ENCODE results near the gene OR2AE1. TPM values are rescaled to one million over a fixed set of nuclear protein-coding genes. Genes with fewer than 3 reads are reported as not detected.

The OR2AE1 gene
- total RNA-seq, 2 experiments from 2014 or later, result 0.47 to 0.57 TPM

Other genes starting within 250 kb of the OR2AE1 start
- not detected for gene CYP3A5, start 197.0 kb downstream of the OR2AE1 start, total RNA-seq
- not detected for gene CYP3A7, start 141.8 kb downstream of the OR2AE1 start, total RNA-seq
- gene CYP3A4, start 92.8 kb downstream of the OR2AE1 start, total RNA-seq, result not detected
- not detected for gene CYP3A43, start 49.0 kb downstream of the OR2AE1 start, total RNA-seq
- gene TRIM4, start 42.5 kb upstream of the OR2AE1 start, total RNA-seq, result 10 to 100 TPM; 41.2 to 42.2 TPM
- not detected for gene GJC3, start 52.6 kb upstream of the OR2AE1 start, total RNA-seq
- gene AZGP1, start 99.0 kb upstream of the OR2AE1 start, total RNA-seq, result not detected
- 10 to 100 TPM; 85.5 to 88.8 TPM for gene ZKSCAN1, start 138.6 kb upstream of the OR2AE1 start, total RNA-seq
- 10 to 100 TPM in 1 of 2 experiments, 1 to 10 TPM in 1; 9.8 to 10.1 TPM for gene ZSCAN21, start 172.7 kb upstream of the OR2AE1 start, total RNA-seq
- 10 to 100 TPM; 28.0 to 32.6 TPM for gene ZNF3, start 204.7 kb upstream of the OR2AE1 start, total RNA-seq
- gene COPS6, start 211.9 kb upstream of the OR2AE1 start, total RNA-seq, result 10 to 100 TPM; 72.4 to 76.7 TPM
- gene MCM7, start 224.4 kb upstream of the OR2AE1 start, total RNA-seq, result 100 to 1,000 TPM; 278 to 307 TPM
- gene AP4M1, start 224.6 kb upstream of the OR2AE1 start, total RNA-seq, result 10 to 100 TPM; 15.0 to 16.5 TPM
- 10 to 100 TPM; 63.7 to 65.9 TPM for gene TAF6, start 242.3 kb upstream of the OR2AE1 start, total RNA-seq
- 10 to 100 TPM; 52.4 to 58.3 TPM for gene CNPY4, start 242.6 kb upstream of the OR2AE1 start, total RNA-seq
- gene MBLAC1, start 249.9 kb upstream of the OR2AE1 start, total RNA-seq, result 1 to 10 TPM; 4.8 to 6.5 TPM